GM18907 (cell line): ENCODE measurements around the gene HFE.
"Not testable (repeated sequence)": the region's sequence is repeated elsewhere in the genome, so short reads cannot be mapped to it uniquely, and the experiment has no call there.

ENCODE experiments used
- ATAC-seq: cut with Tn5 transposase; IDR thresholded peaks from one replicate; pipeline ENCODE4 v1.9.1; 2021; ENCODE audit warnings: mild to moderate bottlenecking, moderate library complexity; ENCODE audit not compliant: unreplicated experiment

The HFE gene

DNA sequence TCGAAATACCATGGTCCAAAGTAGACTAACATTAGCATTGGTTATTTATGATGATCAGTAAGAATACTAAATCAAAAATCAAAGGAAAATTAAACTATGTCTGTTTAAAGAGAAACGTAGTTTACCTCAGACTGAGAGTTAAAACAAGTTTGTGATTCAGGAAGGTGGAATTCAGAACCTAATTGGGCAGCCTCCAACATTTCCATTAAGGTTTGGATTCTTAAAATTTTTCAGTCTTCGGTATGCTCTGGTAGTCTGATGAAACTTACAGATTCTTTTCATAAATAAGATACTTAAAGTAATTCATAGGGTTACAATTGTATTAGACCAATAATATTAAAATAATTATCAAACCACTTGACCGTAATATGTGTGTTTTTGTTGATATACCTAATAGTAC, 18.6 kb downstream of the HFE start:
- no peak for ATAC-seq

DNA sequence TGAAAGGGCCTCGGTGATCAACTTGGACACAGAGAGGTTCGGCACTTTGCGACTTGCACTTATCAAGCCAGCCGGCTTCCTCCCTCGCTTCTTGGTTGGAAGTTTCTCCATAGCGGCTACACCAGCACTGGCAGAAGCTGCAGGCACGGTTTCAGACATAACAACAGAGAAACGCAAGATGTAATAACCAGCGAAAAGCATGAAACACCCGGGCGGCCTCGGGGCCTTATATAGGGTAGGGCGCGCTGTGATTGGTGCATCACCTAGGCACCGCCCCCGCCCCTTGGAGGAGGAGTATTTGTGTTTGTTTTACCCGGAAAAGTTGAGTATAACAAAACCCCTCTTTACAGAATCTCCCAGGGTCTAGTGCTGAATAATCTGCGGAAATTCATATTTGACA, 20.7 kb downstream of the HFE start:
- ATAC-seq, result no peak

DNA sequence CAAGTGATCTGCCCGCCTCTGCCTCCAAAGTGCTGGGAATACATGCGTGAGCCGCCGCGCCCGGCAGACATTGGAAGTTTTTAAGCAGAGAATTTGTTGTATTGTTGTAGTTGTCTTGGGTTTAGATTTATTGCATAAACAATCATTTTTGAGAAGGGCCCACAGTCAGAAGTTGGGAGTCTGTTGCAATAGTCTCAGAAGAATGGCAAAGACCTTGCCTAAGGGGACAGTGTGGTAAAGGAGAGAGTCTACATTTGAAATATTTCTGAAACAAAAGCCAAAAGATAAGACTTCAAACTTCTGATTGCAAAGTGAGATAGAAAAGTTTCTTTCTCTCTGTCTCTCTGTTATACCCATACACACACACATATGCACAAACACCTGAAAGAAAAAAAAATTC, 22.5 kb downstream of the HFE start:
- no peak for ATAC-seq

DNA sequence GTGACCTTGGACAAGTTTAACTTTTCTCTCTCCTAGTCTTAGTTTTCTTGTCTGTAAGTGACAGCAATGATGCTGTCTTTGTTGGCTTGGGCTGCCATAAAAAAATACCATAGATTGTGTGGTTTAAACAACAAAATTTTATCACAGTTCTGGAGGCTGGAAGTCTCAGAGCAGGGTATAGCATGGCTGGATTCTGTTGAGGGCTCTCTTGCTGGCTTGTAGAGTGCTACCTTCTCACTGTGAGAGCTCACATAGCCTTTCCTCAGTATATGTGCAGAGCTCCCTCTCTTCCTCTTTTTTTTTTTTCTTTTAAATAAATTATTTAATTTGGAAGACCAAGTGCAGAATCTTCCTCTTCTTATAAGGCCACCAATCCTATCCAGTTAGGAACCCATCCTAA, 26.3 kb downstream of the HFE start:
- ATAC-seq, result no peak

DNA sequence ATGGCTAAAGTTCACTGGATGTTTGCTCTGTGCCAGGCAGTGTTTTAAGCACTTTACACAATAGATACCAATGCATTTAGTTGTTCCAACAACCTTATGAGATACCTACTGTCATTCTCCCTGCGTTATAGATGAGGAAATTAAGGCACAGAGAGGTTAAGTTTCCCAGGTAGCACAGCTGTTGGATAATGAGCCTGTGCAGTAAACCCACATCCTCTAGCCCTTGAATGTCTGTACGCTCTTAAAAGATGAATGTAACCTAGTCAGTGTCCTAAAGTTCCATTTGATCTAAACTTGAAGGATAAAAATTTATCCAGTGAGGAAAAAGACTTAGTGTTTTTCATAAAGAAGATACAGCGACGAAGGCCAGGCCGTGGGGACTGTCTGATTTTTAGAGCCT, 28.0 kb downstream of the HFE start:
- no peak for ATAC-seq

DNA sequence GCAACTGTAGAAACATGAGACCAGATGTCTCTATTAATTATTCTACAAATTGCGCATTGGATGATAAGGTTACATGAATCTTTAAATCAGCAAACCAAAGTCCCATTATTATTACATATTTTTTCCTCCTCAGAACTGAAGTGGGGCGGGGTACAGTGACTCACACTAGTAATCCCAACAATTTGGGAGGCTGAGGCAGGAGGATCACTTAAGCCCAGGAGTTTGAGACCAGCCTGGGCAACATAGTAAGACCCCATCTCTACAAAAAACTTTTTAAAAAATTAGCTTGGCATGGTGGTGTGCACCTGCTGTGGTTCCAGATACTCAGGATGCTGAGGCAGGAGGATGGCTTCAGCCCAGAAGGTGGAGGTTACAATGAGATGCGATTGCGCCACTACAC, 29.0 kb downstream of the HFE start:
- no peak for ATAC-seq

DNA sequence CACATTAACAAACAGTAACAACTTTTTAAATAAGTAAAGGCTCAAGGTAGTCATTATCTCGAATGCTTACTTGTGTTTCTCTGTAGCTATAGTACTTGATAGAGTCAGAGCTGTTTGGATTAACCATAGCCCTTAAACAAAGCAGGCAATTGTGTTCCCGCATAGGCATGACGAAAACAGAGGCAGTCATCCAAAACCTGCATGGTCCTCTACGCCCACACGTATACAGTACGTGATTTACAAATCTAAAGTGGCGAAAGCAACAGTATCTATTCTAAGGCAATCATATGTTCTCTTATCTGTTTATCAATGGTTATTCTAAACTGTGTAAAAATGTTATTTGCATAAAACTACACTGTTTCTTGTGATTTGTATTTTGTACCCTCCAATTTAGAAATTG, 31.8 kb downstream of the HFE start:
- ATAC-seq, result no peak

DNA sequence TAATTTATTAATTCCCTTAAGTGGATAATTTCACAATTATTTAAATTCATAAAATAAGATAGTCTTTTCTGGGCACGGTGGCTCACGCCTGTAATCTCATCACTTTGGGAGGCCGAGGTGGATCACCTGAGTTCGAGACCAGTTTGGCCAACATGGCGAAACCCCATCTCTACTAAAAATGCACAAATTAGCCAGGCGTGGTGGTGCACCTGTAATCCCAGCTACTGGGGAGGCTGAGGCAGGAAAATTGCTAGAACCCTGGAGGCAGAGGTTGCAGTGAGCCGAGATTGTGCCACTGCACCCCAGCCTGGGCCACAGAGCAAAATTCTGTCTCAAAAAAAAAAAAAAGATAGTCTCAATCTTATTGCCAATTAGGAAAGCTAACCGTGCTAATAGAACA, 32.9 kb downstream of the HFE start:
- not testable (repeated sequence) for ATAC-seq

DNA sequence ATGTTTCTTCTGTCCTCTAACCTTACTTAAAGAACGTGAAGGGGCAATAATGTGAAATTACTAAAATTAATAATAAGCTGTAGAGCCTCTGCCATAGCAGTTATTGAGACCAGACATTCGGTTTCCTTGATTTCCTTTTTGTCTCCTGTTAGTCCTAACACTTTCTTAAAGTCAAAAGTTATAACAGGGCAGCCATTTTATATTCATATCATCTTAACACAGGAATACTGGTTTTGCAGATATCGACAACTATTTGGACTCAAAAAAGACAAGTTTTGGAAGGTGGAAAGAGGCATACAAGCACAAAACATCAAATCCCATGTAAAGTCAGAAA, 33.5 kb downstream of the HFE start:
- ATAC-seq, result no peak

DNA sequence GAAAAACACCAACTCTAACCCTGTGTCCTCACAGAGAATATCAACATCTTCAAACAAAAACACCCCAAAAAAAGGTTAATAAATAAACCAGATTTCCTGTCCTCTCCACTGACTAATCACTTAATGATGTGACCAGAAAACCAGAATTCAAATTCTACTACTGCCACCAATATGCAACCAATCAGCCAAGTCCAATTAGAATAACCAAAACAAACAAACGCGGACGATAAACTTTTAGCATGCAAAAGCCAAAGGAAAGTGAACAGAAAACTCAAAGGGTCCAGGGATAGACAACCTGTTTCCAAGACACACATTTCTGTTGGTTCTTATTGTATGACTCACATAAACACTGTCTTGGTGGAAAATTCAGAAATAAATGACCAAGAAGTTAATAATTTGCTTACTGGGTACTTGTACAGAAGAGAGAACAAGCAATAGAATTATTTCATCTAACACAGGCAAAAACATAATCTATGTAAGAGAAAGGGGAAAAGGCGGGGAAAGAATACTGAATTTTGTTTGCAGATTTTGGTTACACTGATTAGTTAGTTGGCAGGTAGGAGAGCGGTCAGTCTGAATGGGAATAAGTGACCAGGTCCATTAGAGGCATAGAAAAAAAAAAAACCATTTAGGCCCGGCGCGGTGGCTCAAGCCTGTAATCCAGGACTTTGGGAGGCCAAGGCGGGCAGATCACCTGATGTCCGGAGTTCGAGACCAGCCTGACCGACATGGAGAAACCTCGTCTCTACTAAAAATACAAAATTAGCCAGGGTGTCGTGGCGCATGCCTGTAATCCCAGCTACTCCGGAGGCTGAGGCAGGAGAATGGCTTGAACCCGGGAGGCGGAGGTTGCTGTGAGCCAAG, 34.1 kb downstream of the HFE start:
- ATAC-seq, result no peak

DNA sequence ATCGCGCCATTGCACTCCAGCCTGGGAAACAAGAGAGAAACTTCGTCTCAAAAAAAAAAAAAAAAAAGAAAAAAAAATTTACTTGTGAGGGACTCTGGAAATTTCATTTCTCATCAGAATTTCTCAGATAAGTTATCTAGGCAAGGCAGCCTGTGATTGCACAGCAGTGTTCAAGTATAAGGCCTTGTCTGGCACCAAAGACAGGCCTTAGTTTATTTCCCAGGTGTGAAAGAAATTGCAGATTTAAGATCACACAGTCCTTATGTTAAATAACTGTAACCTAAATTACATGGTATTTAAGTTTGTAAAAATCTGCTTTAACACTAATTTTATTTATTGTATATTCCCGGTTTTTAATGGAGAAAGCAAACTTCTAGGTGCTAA, 34.8 kb downstream of the HFE start:
- no peak for ATAC-seq

DNA sequence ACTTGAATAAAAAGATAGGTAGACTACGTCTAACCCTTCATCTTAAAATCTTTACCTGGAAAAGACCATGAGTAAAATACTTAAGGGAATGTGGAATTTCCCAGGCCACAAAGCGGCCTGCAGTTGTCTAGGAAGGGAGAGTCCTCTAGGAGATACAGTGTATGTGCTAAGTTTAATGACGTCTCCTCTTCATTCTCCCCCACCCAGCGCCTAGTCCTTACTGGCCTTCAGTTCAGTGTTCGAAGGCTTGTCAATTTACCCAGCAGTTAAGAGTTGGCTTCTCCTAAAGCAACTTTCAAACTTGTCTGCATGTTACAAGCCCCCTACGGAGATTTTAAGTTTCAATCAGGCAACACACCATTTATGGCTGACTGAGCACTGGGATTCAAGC, 35.2 kb downstream of the HFE start:
- no peak for ATAC-seq

DNA sequence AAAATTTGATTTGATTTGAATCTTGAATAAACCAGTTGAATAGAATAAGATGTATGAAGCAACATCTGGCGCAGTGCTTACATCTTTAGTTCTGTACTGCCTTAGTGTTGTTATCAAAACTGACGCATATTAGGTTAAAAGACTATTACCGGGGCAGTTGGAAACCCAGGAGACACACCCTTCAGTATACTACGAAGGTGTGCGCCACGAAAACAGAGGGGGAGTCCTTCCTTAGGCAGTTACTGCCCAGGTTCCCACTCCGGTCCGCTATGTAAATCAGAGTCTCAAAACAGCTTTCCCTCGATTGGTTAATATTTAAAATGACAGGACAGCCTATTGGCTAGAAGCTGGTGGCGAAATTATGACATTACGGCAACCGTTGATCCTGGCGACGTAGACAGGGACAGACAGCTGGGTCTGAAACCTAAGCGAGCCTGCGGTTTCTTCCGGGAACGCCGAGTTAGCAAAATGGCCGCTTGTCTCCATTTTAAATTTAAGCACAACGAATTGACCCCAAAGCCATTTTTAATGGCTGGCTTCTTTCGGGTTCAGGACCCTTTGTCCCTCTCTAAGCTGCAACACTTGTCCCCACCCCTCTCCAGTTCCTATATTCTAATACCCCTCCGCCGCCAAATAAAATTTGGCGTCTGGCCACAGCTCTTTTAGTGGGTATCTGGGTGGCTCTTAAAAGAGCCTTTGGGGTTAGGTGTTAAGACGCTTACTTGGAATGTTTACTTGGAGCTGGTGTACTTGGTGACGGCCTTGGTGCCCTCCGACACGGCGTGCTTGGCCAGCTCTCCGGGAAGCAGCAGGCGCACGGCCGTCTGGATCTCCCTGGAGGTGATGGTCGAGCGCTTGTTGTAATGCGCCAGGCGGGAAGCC, 35.8 kb downstream of the HFE start:
- ATAC-seq, result peak; percentile 56

DNA sequence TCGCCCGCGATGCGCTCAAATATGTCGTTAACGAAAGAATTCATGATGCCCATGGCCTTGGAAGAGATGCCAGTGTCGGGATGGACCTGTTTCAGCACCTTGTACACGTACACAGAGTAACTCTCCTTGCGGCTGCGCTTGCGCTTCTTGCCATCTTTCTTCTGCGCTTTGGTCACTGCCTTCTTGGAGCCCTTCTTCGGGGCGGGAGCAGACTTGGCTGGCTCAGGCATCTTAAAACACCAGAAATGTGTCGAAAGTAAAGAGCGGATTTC, 36.4 kb downstream of the HFE start:
- no peak for ATAC-seq

DNA sequence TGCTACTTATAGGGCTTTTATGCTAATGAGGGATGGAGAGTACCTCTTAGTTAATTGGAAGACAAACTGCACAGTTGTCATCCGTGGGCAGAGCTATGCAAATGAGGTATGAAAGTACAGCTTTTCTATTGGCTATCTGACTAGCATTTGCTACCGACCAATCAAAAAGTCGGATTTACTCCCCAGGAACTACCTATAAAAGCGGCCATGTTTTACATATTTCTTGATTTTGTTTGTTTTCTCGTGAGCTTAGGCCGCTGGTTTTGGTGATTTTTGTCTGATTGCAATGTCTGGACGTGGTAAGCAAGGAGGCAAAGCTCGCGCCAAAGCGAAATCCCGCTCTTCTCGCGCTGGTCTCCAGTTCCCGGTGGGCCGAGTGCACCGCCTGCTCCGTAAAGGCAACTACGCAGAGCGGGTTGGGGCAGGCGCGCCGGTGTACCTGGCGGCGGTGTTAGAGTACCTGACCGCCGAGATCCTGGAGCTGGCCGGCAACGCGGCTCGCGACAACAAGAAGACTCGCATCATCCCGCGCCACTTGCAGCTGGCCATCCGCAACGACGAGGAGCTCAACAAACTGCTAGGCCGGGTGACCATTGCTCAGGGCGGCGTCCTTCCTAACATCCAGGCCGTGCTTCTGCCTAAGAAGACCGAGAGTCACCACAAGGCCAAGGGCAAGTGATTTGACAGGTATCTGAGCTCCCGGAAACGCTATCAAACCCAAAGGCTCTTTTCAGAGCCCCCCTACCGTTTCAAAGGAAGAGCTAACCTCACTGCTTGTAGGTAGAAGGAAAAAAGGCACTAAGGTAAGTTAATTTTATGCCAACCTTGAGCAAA, 36.9 kb downstream of the HFE start:
- peak; percentile 75 for ATAC-seq

DNA sequence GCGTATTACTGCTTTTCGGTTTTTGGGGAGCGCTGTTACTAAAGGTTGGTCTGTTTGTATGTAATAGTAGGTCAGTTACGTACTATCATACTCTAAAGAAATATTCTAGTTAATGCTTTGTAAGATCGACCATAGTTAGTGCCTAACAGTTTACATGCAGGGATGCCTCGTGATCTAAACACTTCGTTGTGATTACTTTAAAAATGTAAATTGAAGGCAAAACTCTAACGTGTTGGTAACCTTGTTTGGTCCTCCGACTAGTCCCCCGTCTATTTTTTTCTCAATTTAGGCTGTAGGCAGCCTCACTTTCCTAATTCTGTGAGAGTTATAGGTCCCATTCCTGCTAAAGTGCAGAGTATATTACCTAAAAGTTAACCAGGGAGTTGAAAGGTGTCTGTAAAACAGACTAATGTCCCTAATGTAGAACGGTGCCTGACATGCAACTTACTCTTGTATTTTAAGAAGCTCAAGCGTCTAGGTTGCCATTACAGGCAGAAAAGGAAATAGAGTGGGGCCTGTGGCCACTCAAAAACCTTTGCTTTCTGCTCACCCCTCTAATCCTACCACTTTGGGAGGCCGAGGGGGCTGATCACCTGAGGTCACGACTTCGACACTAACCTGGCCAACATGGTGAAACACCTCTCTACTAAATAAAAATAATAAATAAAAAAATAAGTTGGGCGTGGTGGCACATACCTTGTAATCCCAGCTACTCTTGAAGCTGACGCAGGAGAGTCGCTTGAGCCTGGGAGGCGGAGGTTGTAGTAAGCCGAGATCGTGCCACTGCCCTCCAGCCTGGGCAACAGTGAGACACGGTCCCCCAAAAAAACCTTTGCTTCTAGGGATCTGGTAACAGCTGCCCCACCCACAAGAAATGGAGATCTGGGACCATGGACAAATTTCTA, 37.8 kb downstream of the HFE start:
- no peak for ATAC-seq

DNA sequence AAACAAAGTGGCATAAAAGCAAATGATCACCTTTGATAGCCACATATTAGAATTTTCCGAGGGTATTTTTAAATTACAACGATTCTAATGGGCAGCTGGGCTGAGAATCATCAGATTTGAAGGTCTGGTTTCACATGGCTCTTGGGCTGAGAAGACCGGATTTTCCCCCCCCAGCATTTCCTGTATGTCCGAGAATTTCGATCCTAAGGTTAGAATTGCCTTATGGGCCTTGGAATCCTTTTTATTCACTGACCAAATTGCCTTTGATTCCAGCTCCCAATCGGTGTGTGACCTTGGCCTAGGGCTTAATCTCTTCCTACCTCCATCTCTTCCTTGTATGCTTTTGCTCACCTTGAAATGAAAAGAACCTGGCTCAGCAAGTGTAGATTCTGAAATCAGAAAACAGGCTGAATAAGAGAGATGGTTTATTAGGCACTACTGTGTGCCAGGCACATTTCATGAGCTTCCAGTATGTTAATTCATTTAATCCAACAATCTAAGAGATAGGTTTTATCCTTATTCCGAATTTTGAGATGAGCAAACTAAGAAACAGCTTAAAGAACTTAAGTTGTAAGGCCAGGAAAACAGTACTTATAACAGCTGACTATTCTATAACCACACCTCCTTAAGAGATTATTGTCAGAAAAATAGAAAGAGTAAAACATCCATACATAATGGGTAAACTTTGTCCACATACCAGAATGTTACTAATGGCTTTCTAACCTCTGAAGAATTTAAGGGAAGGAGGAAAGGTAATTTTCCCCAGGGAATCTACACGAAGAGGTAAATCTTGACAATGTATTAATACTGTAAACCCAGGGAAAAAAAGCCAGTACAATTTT, 39.4 kb downstream of the HFE start:
- ATAC-seq, result no peak

DNA sequence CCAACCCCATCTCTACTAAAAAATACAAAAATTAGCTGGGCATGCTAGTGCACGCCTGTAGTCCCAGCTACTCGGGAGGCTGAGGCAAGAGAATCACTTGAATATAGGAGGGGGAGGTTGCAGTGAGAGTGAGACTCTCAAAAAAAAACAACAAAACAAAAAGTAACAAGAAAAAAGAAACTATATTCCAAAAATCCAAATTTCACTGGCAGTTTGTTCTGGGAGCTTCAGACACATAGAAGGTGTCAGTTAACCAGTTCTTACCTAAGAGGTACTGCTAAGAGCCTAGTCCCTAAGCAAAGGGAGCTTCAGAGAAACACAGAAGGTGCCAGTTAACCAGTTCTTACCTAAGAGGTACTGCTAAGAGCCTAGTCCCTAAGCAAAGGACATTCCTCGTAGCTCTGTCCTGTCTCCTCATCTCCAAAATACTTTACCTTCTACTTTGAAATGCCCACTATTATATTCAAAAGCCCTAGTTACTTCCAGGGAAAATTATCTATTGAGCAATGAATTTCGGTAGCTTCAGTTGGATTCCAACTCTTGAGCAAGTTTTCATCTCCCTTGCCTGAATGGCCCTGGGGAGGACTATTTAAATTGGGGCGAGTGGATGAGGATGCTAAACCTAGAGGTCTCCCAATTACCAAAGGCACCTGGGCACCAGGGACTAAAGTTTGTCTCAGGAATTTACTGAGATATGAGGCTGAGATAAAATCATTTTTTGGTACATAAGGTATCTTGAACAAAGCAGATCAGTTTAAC, 41.0 kb downstream of the HFE start:
- ATAC-seq, result no peak

DNA sequence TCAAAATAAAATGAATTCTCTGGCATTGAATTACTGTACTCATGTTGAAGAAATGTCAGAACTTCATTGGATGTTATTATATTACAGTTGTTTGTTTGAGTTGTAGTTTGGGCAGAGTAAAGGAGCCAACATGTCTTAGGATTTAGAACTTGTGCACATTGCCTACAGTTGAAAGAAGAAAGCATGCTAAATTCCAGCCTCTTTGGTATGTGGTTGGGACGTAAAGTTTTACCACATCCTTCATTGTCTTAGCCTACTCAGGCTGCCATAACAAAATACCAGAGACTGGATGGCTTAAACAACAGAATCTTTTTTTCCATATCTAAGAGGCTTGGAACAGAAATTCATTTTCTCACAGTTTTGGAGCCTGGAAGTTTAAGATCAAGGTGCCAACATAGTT, 42.4 kb downstream of the HFE start:
- no peak for ATAC-seq
